Hepatocyte (in vitro differentiated cells): ENCODE results near the gene PDGFA.

Experiments
- CTCF ChIP-seq: fragments of 200-600 bp; sonication (generic); IDR thresholded peaks from 2 replicates; pipeline ENCODE4 v1.5.1; 2016; ENCODE audit warnings: antibody characterized with exemption, mild to moderate bottlenecking; ENCODE audit not compliant: poor library complexity
- EZH2 ChIP-seq: fragments of 200-600 bp; sonication (generic); IDR thresholded peaks from 2 replicates; pipeline ENCODE4 v1.6.1; 2016; ENCODE audit warnings: antibody characterized with exemption, mild to moderate bottlenecking, borderline replicate concordance

GRCh38 chr7:481219-481930 lies 38.3 kb downstream of the PDGFA start:
- TF ChIP-seq CTCF (no peak), EZH2 (no peak)
